8988T (cell line): Measurements from ENCODE around the gene OR6B1.
"Not testable (repeated sequence)": the region's sequence is repeated elsewhere in the genome, so short reads cannot be mapped to it uniquely, and the experiment has no call there.

Experiments
- DNase-seq: peaks from one replicate; pipeline ENCODE4 v3.0.0; 2011

The OR6B1 gene

GRCh38 chr7:144006692-144007042, 6.5 kb downstream of the OR6B1 start:
- no peak for DNase-seq

DNA sequence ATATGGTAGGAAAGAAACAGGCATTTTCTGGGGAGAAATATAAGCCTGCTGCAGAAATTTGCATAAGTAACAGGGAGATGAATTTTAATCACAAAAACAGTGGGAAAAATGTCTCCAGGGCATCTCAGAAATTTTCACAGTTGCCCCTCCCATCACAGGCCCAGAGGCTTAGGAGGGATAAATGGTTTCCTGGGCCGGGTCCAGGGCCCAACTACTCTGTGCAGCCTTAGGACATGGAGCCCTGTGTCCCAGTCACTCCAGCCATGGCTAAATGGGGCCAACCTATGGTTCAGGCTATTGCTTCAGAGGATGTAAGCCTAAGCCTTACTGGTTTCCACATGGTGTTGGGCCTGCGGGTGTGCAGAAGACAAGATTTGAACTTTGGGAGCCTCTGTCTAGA, 9.2 kb downstream of the OR6B1 start:
- DNase-seq, result no peak

DNA sequence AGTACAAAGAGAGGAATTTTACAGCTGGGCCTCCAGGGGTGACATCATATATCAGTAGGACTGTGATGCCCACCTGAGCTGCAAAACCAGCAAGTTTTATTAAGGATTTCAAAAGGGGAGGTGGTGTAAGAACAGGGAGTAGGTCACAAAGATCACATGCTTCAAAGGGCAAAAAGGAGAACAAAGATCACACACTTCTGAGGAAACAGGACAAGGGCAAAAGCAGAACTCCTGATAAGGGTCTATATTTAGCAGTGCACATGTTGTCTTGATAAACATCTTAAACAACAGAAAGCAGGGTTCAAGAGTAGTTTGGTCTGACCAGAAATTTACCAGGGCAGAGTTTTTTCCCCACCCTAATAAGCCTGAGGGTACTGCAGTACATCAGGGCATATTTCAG, 9.9 kb downstream of the OR6B1 start:
- not testable (repeated sequence) for DNase-seq

GRCh38 chr7:144010821-144011220, 10.7 kb downstream of the OR6B1 start:
- DNase-seq, result not testable (repeated sequence)

DNA sequence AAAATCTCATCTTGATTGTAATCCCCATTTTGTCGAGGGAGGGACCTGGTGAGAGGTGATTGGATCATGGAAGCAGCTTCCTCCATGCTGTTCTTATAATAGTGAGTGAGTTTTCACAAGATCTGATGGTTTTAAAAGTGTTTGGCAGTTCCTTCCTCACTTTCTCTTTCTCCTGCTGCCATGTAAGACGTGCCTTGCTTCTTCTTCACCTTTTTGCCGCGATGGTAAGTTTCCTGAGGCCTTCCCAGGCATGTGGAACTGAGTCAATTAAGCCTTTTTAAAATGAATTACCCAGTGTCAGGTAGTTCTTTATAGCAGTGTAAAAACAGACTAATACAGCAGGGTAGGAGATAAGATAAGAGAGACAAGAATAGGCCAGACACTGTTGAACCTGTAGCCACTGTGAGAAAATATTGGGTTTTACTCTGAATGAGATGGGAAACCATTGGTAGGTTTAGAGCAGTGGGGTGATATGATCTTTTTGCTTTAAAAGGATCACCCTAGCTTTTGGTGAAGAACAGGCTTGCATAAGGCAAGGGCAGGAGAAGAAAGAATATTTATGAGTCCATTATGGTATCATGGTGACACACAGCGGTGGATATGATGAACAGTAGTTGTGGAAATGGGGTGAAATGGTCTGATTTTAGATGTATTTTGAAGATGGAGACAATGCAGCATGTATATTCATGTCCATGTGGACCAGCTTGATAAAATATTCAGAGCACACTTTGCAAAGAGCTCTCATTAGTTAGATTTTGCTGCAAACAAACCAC, 11.5 kb downstream of the OR6B1 start:
- DNase-seq, result no peak

DNA sequence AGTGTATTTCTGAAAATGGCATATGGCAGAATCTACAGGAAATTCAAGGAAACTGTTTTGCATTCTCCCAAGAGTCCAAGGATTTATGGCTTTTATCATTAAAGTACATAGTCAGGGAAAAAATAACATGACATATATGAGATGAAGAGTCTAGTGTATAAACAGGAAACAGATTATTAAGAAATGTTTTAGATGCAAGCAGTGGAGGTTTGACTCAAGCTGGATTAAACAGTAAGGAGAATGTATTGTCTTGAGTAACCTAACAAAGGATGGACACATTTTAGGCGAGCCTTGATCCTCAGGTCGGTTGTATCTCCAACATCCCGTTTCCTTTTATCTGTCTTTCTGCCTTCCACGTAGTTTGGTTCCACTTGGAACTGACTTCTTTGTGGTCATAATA, 17.9 kb downstream of the OR6B1 start:
- no peak for DNase-seq

DNA sequence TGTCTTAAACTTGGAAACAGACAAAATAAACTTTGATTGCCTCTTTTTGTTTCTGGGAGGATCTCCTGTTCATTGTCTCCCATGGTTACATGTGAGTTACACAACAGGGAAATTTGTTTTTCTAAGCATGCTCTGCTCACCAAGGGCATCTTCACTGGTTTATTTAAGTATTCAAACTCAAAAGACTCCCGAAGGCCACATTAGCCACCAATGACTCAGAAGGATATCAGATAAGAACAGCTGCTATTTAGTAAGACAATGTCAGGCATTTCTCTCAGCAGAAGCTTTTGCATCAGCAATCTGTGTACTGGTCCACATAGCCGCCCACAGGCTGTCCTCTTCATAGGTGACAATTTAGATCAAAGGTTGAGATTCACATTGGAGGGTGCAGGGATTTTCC, 19.3 kb downstream of the OR6B1 start:
- no peak for DNase-seq

- no peak for DNase-seq
Observed at GRCh38 chr7:144020340-144020739, 20.2 kb downstream of the OR6B1 start.

GRCh38 chr7:144022169-144022568, 22.0 kb downstream of the OR6B1 start:
- no peak for DNase-seq

DNA sequence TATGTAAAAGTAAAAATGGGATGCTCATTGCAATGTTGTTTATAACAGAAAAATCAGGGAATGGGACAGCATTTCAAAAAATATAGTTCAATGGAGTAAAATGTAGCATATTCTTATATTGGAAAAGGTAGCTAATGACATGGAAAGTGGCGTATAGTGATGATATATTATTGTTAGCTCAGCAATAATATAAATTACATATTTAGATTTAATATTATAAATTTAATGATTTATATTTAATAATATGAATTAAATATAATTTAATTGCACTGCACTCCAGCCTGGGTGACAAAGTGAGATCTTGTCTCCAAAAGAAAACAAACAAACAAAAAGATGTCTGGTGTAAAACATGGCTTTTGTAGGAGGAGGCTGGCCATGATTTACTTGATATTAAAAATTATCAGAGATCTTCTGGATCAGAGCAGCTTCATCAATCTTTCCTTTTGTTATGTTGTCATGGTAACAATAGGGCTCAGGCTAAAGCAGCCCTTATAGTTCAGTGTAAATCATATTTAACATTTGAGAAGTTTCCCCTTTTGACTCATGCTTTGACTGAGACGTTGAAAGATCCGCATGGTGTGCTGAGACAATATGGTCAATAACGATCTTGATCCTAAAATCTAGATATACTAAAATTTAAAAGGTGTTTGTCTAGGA, 23.2 kb downstream of the OR6B1 start:
- DNase-seq, result no peak

DNA sequence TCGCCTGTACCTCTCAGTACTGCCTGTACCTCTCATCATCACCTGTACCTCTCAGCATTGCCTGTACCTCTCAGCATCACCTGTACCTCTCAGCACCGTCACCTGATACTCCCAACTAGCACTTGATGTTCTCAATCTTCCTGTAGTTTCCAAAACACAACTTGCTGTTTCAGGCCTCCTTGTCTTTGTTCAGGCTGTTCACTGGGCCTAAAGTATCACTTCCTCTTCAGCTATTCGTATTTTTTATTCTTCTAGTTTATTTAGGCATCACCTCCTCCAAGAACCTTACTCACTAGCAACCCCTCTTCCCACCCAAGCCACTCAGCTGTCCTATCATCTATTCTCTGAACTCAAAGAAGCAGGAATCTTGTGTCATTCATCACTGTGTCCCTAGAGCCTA, 24.1 kb downstream of the OR6B1 start:
- no peak for DNase-seq

DNA sequence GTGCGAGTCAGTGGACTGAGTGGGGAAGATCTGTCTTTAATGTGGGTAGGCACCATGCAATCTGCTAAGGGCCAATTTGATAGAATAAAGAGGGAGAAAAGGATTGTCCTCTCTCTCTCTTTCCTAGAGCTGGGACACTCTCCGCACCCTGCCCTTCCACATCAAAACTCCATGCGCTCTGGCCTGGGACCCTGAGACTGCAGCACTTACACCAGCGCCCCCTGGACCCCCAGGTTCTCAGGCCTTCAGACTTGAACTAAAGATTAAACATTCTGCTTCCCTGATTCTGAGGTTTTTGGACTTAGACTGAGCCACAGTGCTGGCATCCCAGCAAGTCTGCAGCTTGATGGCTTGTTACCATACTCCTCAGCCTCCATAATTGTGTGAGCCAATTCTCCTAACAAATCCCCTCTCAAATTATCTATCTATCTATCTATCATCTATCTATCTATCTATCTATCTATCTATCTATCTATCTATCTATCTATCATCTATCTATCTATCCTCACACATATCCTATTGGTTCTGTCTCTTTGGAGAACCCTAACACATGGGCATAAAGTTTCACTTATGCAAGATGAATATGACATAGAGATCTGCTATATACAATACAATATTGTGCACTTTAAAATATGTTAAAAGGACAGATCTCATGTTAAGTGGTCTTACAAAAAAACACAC, 26.2 kb downstream of the OR6B1 start:
- DNase-seq, result no peak

DNA sequence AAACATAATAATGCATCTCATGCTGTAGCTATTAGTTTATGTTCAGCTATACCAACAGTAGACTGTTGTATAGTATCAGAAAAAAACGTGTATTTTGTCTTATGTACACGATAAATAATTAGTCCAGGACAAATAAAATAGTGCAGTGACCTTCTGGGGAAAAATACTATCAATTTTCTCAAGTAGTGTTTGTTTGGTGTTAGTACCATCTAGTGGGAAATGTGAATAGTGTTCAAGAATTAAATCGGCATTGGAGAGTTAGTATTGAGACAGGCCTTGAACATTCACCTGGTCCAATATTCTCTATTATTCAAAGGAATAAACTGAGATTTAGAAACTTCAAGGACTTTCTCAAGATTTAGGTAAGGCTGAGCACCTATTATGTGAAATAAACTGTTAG, 26.9 kb downstream of the OR6B1 start:
- no peak for DNase-seq

DNA sequence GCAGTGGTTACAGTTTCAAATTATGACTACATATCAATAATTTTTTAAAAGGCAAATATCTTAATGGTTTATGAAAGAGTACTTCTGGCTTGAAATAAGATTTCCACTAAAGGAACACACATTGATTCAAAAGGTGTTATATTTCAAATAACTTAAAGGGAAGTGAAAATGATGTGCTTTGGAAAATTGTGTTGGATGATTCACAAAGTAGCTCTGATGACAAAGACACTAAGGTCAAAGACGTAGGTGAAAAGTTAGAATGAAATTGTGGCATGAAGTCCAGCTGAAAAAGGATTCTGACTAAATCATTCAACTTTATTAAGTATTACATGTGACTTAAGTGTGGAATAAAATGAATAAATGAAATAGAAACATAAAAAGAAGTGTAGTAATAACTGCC, 27.9 kb downstream of the OR6B1 start:
- no peak for DNase-seq

DNA sequence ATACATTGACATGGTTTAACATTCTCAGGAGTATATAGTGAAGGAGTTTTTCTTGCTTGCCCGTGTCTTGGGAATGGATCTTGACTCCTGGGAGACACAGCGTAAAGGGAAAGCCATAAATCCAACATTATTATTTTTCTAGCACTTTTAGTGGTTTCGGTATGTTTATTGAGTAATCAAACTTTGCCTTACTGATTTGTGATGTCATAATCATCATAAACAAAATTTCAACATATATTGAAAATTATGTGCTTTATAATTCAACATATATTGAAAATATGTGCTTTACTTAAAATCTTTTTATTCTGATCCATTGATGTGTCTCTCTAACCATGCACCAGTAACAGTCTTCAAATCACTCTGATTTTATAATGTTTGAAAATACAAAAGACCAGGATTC, 28.4 kb downstream of the OR6B1 start:
- no peak for DNase-seq

- DNase-seq, result no peak
Observed at GRCh38 chr7:144032516-144032915, 32.4 kb downstream of the OR6B1 start.

GRCh38 chr7:144032985-144033709, 33.0 kb downstream of the OR6B1 start:
- no peak for DNase-seq

DNA sequence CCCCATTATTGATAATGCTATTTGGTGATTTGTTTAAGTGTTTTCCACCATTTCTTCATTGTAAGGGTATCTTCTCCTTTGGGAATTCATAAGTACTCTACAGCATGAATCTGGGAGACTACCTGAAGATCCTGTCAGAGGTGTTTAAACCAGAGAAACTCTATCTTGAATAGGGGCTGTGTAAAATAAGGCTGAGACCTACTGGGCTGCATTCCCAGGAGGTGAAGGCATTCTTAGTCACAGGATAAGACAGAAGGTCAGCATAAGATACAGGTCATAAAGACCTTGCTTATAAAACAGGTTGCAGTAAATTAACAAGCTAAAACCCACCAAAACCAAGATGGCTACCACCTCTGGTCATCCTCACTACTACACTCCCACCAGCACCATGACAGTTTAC, 35.3 kb downstream of the OR6B1 start:
- DNase-seq, result no peak

DNA sequence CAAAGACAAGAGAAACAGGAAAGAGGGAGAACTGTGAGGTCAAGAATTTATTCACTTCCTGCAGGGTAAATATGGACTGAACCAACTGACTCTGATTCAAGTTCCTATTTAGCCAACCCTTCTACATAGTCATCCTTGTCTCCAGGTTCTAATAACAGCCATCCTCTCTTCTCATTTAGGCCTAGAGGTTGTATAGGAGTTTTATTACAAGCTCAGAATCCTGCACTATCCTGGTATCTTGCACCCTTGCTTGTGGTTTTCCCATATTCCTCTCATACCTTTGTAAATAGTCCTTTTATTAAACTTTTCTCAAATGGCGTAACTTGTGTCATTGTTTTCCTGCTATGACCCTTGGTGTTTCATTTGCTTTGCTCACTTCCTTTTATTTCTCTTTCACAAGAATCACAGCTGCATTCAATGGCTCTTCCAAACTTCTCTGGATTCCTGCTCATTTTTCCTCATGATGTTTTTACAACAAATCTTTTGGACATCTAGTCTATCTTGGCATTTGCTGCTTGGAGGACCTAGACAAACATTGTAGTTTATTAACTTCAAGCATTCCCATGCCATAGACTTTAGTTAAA, 36.3 kb downstream of the OR6B1 start:
- no peak for DNase-seq

GRCh38 chr7:144037414-144038035, 37.4 kb downstream of the OR6B1 start:
- no peak for DNase-seq

GRCh38 chr7:144038887-144039286, 38.8 kb downstream of the OR6B1 start:
- DNase-seq, result no peak

DNA sequence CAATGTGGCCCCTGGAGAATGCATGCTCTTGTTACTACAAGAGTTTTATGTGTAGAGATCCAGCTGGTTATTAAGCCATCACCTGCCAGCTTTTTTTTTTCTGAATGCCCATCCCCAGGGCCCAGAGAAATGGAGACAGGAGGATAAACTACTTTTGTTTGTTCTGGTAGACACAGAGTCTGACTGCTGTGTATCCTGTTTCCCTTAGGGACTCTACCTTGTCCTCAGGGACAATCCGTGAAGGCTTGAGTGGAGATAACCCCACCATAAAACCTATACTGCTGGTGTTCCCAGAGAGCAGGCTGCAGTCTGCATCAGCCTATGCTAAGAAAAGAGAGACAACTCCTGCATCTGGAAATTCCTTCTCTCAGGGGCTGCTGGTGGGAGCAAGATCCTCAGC, 48.5 kb downstream of the OR6B1 start, which contains the start of gene OR2A5:
Gene OR2A5, plus strand, starts transcription at position 301 of the 400 bp plus-strand sequence. CDS start 1,454 bp downstream, outside the sequence.
- no peak for DNase-seq

- DNase-seq, result no peak
Observed at GRCh38 chr7:144049491-144049890, 49.4 kb downstream of the OR6B1 start.
